GM18951 (cell line): ENCODE results near the gene RAB24.
A peak's percentile ranks its signal among the peaks of the same experiment; 100 is the strongest.

Source experiments
- POLR2A ChIP-seq: IDR thresholded peaks from 4 replicates; pipeline ENCODE4 v1.6.1; 2011; ENCODE audit warnings: mild to moderate bottlenecking; ENCODE audit not compliant: insufficient read length, insufficient read depth; ENCODE audit errors: extremely low read depth
- in situ Hi-C: fragments of 300-500 bp; cut with MboI; formaldehyde crosslinking; loops from one replicate; pipeline ENCODE4 v1.12.0; 2022; ENCODE audit warnings: low sequenced_read_pairs, mixed read lengths, inconsistent platforms; ENCODE audit not compliant: unreplicated experiment

RAB24 gene

DNA sequence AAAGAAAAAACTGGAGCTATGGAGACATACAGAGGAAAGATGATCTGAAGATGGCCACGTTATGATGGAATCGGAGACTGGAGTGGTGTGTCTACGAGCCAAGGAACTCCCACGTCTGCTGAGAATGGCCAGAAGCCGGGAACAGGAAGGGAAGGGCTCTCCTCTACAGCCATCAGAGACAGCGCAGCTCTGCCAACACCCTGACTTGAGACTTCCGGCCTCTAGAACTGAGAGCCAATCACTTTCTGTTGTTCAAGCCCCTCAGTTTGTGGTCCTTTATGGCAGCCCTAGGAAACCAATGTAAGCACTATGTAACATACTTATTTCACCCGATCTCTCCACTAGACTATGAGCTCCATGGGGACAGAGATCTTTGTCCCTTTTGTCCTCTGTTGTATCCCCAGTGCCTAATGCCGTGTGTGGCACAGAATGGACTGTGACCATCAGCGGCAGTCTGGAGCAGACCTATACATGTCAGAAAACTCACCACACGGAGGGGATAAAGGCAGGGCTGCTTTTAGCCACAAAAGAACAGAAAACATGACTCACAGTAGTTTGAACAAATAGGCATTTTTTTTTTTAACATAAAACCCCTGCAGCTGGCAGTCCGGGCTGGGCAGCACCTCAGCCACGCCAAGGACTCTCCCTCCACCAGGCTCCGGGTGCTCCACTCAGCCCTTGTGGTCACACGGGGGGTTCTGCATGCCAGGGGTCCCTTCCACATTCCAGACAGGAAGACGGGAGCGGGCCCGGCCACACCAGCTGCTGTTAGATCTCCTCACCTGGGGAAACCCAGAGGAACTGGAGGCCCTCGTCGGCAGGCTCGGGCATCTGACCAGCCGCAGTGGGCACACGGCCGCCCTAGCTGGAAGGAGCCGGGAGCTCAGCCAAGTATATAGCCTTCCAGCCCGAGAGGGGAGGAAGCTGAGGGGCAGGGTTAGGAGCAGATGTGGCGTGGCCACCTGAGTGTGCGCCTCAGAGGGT is 24.3 kb upstream of the RAB24 start:
- no peak for TF ChIP-seq POLR2A
- in situ Hi-C loops: no loop called here

- in situ Hi-C loops: no loop called here
- no peak for TF ChIP-seq POLR2A
Observed at GRCh38 chr5:177325868-177326381, 22.4 kb upstream of the RAB24 start.

GRCh38 chr5:177320879-177321278 is 17.4 kb upstream of the RAB24 start:
- no peak for TF ChIP-seq POLR2A
- in situ Hi-C loops: no loop called here

- no peak for TF ChIP-seq POLR2A
- in situ Hi-C loops: no loop called here
Observed at GRCh38 chr5:177319913-177320588, 16.5 kb upstream of the RAB24 start.

DNA sequence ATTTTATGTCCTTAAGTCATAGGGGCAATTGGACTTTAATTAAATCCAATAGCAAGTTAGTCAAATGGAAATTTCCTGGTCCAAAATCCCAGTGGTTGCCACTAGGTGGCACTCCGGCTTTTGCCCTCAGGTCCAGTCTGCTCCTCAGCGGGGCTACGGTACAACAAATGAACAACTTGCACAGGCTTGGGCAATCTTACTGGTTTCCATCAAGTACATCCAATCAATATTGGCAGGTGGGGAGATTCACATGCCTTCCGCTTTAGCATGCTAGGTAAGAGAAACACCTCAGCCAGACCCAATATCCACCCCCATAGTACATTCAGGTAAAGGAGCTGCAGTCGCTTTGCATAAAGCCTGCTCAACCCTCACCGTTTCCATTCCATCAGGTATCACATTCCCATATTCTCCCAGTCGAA is 14.4 kb upstream of the RAB24 start:
- no peak for TF ChIP-seq POLR2A
- in situ Hi-C loops: no loop called here

DNA sequence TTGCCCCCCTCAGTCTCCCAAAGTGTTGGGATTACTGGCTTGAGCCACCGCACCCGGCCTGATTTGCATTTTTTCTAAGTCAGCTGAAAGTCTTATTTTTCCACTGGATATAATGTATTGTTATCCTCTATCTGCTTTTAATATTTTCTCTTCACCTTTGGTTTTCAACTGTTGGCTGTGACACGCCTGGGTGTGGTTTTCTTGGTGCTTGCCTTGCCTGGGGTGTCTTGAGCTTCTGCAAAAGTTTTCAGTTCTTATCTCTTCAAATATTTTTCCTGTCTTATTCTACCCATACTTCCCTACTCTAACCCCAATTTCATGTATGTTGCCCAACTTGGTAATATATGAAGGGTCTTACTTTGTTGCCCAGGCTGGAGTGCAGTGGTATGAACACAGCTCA is 12.5 kb upstream of the RAB24 start:
- in situ Hi-C loops: no loop called here
- TF ChIP-seq POLR2A: no peak

DNA sequence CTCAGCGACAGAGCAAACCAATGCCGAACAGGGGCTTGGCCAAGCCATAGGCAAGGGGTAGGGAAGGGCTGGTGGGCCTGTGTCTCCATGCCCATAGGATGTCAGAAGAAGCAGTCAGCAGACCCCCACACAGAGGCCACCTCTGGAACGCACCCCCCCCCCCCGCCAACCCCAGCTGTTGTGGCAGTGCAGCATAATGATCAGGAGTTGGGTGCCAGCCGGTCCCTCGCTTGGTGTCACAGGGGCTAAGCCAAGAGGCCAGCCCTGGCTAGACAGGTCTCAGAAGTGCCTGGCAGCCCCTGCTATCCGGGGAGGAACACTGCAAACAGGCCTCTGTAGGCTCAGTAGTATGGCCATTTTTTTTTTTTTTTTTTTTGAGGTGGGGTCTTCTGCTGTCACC is 11.9 kb upstream of the RAB24 start:
- in situ Hi-C loops: no loop called here
- TF ChIP-seq POLR2A: no peak

DNA sequence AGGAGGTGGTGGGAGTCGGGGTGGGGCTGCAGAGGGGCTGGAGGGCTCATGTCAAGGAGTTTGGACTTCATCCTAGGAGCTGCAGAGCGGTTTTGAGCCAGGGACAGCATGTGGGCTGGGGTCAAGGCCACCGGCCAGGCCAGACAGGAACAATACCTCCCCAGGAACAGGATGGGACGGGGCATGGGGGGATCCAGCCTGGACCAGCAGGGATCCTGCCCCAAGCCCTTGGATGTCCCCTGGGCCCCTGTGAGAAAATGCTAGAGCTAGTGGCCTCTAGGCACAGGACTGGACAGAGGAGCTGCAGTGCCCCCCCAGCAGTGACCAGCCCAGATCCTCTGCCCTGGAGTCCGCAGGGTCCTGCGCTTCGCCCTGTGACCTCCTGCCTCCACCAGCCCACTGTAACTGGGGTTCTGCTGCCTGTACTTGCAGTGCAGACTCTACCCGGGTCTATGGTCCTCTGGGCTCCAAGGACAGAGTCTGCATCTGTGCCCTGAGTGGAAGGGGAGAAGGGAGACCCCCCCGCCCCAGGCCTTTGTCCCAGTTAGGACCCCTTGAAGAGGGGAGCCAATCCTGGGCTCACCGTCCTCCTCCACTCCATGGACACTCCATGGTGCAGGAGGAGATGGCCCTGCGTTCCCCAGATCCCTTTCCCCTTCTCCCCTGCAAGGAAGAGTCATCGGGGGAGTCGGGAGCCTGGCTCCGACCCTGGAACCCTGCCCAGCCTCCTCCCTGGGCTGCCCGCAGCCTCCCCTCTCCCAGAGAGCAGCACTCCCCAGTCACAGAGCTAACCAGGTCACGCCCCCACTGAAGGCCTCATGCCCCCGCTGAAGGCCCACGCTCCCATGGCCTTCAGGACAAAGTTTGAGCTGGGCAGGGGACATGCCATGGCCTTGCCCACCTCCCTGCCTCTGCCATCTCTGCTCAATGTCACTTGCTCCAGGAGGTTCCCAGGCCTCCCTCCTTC is 11.1 kb upstream of the RAB24 start:
- TF ChIP-seq POLR2A: no peak
- in situ Hi-C loops: no loop called here

DNA sequence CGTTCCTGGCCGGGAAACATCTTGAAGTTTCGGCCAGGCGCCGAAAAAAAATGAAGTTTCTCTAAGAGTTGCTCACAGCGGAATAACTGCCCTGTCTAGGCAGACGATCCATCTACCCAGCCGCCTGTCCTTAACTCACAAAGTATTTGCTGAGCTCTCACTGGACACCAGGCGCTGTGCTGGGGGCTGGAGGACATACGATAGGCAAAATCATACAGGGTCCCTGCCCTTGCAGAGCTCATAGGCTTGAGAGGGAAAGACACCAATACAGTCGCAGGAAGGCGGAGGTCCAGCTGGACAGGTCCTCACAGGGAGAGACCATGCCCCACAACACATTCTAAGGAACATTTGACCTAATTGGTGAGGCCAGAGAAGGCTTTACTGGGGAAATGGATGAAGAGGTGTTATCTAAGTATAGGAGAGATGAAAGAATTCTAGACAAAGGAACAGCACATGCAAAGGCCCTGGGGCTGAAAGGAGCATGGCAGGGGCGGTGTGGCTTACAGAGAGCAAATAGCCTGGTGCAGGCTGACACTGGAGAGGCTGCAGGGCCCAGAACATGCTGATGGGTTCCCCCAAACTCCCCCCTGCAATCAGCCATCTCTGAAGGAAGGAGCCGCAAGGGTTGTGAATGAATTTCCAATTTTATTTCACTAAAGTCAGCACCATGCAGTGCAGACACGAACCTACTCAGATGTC is 10.2 kb upstream of the RAB24 start:
- no peak for TF ChIP-seq POLR2A
- in situ Hi-C loops: no loop called here

DNA sequence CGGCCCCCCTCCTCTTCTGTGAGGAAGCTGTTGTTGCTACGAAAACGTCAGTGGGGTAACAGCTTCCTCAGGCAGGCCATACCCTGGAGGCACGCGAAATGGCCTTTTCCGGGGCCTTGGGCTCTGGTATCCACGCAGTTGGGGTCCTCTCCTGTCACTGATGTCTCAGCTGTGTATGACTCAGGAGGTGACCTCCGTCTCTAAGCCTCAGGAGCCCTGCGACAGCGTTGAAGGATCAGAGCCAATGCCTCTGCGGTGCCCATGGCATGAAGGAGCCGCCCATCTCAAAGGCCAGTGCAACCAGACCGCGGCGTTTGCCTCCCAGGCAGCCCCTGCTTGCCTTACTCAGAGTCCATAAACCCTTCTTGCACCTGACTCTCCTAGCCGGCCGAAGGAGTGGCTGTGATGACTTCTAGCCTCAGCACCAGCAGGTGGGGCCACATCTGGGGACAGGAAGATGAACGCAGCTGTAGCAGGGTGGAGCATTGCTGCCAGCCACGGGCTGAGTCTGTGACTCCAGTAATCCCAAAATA is 9.2 kb upstream of the RAB24 start:
- TF ChIP-seq POLR2A: no peak
- in situ Hi-C loops: no loop called here

DNA sequence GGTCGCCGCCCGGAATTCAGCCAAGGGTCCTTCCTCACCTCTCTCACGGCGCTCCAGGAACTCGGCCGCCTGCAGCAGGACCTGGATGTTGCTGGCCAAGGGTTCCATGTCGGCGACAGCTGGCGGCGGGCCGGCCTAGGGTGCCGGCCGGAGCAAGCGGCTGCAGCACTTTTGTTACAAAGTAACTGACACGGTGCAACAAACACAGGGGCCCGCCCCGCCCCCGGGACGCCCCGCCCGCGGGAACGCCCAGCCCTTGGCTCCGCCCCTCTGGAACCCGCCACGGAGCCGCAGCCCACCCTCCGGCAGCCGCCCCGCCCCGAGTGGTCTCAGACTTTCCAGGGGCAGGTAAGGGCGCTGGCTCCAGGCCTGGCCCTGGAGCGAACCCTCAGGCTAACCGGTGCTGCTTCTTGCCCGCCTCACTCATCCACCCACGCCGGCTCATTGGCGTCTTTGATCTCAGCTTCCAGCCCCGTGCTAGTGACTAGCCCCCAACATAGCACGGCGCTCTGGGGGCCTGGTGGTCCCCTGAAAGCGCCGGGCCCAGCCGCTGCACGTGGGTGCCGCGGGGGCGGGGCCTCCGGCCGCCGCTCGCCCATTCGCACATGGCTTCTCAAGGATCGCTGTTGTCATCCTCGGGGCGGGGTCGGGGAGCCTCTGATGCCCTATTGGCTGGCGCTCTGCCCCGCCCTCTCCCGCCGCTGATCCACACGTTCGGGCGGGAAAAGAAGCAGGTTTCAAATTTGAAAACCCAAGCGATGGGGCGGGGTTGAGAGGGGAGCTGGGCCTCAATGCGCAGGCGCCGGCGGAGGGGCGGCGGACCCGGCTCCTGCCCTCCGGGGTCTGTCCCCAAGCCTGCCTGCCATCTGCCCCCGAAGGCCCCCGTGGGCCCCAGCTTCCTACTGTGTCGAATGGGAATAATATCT is 8.5 kb upstream of the RAB24 start, which contains the start of gene MXD3:
MXD3 (minus strand) TSS at position 176 of the 926 bp plus-strand sequence; CDS start at position 108, 68 bp downstream.
- in situ Hi-C loops: no loop called here
- peak; percentile 72 for TF ChIP-seq POLR2A
